Mammary epithelial cell (primary cell): ENCODE measurements around the gene HOGA1.

Experiments
- CTCF ChIP-seq, 2 donors: IDR thresholded peaks in 1 of 2; conservative IDR thresholded peaks in 1 of 2; 2 replicates each; pipeline ENCODE4 v1.5.1; 2011 to 2012; ENCODE audit warnings: inconsistent platforms in 2 of 2, low read length in 2 of 2, mild to moderate bottlenecking in 2 of 2, control low read depth in 1 of 2, low read depth in 1 of 2; ENCODE audit not compliant: insufficient read depth in 1 of 2; ENCODE audit errors: extremely low read depth in 1 of 2
- EZH2 ChIP-seq: IDR thresholded peaks from 2 replicates; pipeline ENCODE4 v1.6.1; 2012; ENCODE audit warnings: low read length, inconsistent platforms, borderline replicate concordance

GRCh38 chr10:97567891-97568290 is 16.3 kb upstream of the HOGA1 start:
- no peak for TF ChIP-seq EZH2
- no peak for TF ChIP-seq CTCF (conservative IDR thresholded peaks at IDR 0.05 in 1 of 2, IDR thresholded peaks at IDR 0.05 in 1 of 2; ENCODE audit: extremely low read depth in 1 of 2, insufficient read depth in 1 of 2, low read depth in 1 of 2, low read length in 2 of 2)
